HL-60/S4 treated with phorbol 12-myristate 13-acetate at 8.2 ng/mL for 4 days and 3 days (cell line): ENCODE results near the gene ANKH.
"Not testable (repeated sequence)": the region's sequence is repeated elsewhere in the genome, so short reads cannot be mapped to it uniquely, and the experiment has no call there.

Experiments
- in situ Hi-C: fragments of 300-500 bp; cut with MboI; formaldehyde crosslinking; loops from 2 replicates; pipeline ENCODE4 v1.15.0; 2022; ENCODE audit warnings: low sequenced_read_pairs

ANKH gene

GRCh38 chr5:14884062-14884612 lies 12.6 kb upstream of the ANKH start:
- in situ Hi-C loops = no loop called here

GRCh38 chr5:14882658-14883580 lies 11.3 kb upstream of the ANKH start:
- in situ Hi-C loops = no loop called here

GRCh38 chr5:14881826-14882225 lies 10.2 kb upstream of the ANKH start:
- in situ Hi-C loops = no loop called here

GRCh38 chr5:14880688-14881087 lies 9.1 kb upstream of the ANKH start:
- in situ Hi-C loops = no loop called here

GRCh38 chr5:14879937-14880589 lies 8.5 kb upstream of the ANKH start:
- in situ Hi-C loops = no loop called here

GRCh38 chr5:14879393-14879792 lies 7.8 kb upstream of the ANKH start:
- in situ Hi-C loops = no loop called here

- in situ Hi-C loops = not testable (repeated sequence)
These were observed 6.6 kb upstream of the ANKH start for GRCh38 chr5:14878192-14878591.

- in situ Hi-C loops = no loop called here
These were observed 4.5 kb upstream of the ANKH start for GRCh38 chr5:14876095-14876494.

- in situ Hi-C loops = no loop called here
These were observed 2.2 kb upstream of the ANKH start for GRCh38 chr5:14873790-14874189.

- in situ Hi-C loops = no loop called here
These were observed 1.5 kb upstream of the ANKH start for GRCh38 chr5:14873093-14873492.

GRCh38 chr5:14872070-14872989 lies 752 bp upstream of the ANKH start:
- in situ Hi-C loops = no loop called here

- in situ Hi-C loops = no loop called here
These were observed 1.0 kb downstream of the ANKH start for GRCh38 chr5:14870337-14871213.

- in situ Hi-C loops = no loop called here
These were observed 1.9 kb downstream of the ANKH start for GRCh38 chr5:14869668-14870164.

- in situ Hi-C loops = no loop called here
These were observed 2.3 kb downstream of the ANKH start for GRCh38 chr5:14869233-14869632.

GRCh38 chr5:14868771-14869170 lies 2.8 kb downstream of the ANKH start:
- in situ Hi-C loops = no loop called here

GRCh38 chr5:14864181-14864812 lies 7.3 kb downstream of the ANKH start:
- in situ Hi-C loops = no loop called here

GRCh38 chr5:14863105-14863504 lies 8.5 kb downstream of the ANKH start:
- in situ Hi-C loops = no loop called here

GRCh38 chr5:14861123-14861765 lies 10.3 kb downstream of the ANKH start:
- in situ Hi-C loops = no loop called here

GRCh38 chr5:14859980-14860379 lies 11.6 kb downstream of the ANKH start:
- in situ Hi-C loops = no loop called here
